ENCODE measurements around the gene IL3. TPM values are rescaled to one million over a fixed set of nuclear protein-coding genes. Genes with fewer than 3 reads are reported as not detected.

IL3 gene
- total and polyA plus RNA-seq, 9 of the 15 experiments (the other 6 are each of a cell fraction or from before 2014, with no cell fraction given) = not detected

GRCh38 chr5:132055808-132056609 lies 4.4 kb upstream of the IL3 start (continued):
- TF ChIP-seq HDAC3 (IDR thresholded peaks at IDR 0.05; ENCODE audit: borderline replicate concordance, partially characterized antibody) (no peak), ZNF644 (tag; IDR thresholded peaks at IDR 0.05; ENCODE audit: low read depth) (no peak), MCM5 (IDR thresholded peaks at IDR 0.05; ENCODE audit: low read depth) (no peak), NCOA4 (IDR thresholded peaks at IDR 0.05; ENCODE audit: partially characterized antibody) (no peak), MED1 (CRISPR knock-in tag; IDR thresholded peaks at IDR 0.05; ENCODE audit: borderline replicate concordance) (no peak), ESRRA (IDR thresholded peaks at IDR 0.05; ENCODE audit: borderline replicate concordance, low read depth) (no peak), ARID2 (IDR thresholded peaks at IDR 0.05) (no peak), ZNF408 (CRISPR knock-in tag; IDR thresholded peaks at IDR 0.05; ENCODE audit: low read depth) (no peak), HDAC2 (IDR thresholded peaks at IDR 0.05) (no peak), KDM4B (IDR thresholded peaks at IDR 0.05; ENCODE audit: borderline replicate concordance in 2 of 2, low read depth in 1 of 2) (no peak), ZNF696 (CRISPR knock-in tag; conservative IDR thresholded peaks at IDR 0.05) (no peak), RBBP5 (IDR thresholded peaks at IDR 0.05; ENCODE audit: borderline replicate concordance, insufficient read depth, low read length, poor library complexity, severe bottlenecking) (no peak), NR2C2 (CRISPR knock-in tag; IDR thresholded peaks at IDR 0.05) (no peak), NR2C2 (tag; IDR thresholded peaks at IDR 0.05) (peak; percentile 5; the same call in 1 of the 2 replicates), BRD9 (IDR thresholded peaks at IDR 0.05; ENCODE audit: low read depth, partially characterized antibody) (no peak), IRF9 (tag; IDR thresholded peaks at IDR 0.05) (no peak), SIN3A (IDR thresholded peaks at IDR 0.05; ENCODE audit: borderline replicate concordance in 2 of 2, control insufficient read depth in 1 of 2, low read depth in 2 of 2, low read length in 2 of 2) (no peak), CBX2 (IDR thresholded peaks at IDR 0.05; ENCODE audit: insufficient read depth, low read length, poor library complexity, severe bottlenecking) (no peak), TBP (optimal IDR thresholded peaks at IDR 0.05; ENCODE audit: low read depth, low read length) (no peak), WHSC1 (IDR thresholded peaks at IDR 0.05; ENCODE audit: low read length) (no peak), GABPA (tag; conservative IDR thresholded peaks at IDR 0.05; ENCODE audit: low read depth) (peak; percentile 33; the same call in 1 of the 2 replicates), BHLHE40 (IDR thresholded peaks at IDR 0.05; ENCODE audit: low read length) (peak; percentile 74), FUS (optimal IDR thresholded peaks at IDR 0.05; ENCODE audit: low read depth, low read length) (no peak)
- TF ChIP-seq, protein P1, sequence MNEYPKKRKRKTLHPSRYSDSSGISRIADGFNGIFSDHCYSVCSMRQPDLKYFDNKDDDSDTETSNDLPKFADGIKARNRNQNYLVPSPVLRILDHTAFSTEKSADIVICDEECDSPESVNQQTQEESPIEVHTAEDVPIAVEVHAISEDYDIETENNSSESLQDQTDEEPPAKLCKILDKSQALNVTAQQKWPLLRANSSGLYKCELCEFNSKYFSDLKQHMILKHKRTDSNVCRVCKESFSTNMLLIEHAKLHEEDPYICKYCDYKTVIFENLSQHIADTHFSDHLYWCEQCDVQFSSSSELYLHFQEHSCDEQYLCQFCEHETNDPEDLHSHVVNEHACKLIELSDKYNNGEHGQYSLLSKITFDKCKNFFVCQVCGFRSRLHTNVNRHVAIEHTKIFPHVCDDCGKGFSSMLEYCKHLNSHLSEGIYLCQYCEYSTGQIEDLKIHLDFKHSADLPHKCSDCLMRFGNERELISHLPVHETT (CRISPR knock-in tag; conservative IDR thresholded peaks at IDR 0.05 in 1 of 2, IDR thresholded peaks at IDR 0.05 in 1 of 2) = no peak
- TF ChIP-seq, protein P2, sequence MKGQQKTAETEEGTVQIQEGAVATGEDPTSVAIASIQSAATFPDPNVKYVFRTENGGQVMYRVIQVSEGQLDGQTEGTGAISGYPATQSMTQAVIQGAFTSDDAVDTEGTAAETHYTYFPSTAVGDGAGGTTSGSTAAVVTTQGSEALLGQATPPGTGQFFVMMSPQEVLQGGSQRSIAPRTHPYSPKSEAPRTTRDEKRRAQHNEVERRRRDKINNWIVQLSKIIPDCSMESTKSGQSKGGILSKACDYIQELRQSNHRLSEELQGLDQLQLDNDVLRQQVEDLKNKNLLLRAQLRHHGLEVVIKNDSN (CRISPR knock-in tag; IDR thresholded peaks at IDR 0.05) = 0 out of 2 replicates have a peak, but pooled peaks have one; percentile 18

Measured in K562 (cell line).